DMS153 (cell line): Measurements from ENCODE around the gene GLIS2.
A peak's percentile ranks its signal among the peaks of the same experiment; 100 is the strongest.

Experiments
- DNase-seq: peaks from one replicate; lab custom pipeline; 2025; lab: John Stamatoyannopoulos, UW

The GLIS2 gene

DNA sequence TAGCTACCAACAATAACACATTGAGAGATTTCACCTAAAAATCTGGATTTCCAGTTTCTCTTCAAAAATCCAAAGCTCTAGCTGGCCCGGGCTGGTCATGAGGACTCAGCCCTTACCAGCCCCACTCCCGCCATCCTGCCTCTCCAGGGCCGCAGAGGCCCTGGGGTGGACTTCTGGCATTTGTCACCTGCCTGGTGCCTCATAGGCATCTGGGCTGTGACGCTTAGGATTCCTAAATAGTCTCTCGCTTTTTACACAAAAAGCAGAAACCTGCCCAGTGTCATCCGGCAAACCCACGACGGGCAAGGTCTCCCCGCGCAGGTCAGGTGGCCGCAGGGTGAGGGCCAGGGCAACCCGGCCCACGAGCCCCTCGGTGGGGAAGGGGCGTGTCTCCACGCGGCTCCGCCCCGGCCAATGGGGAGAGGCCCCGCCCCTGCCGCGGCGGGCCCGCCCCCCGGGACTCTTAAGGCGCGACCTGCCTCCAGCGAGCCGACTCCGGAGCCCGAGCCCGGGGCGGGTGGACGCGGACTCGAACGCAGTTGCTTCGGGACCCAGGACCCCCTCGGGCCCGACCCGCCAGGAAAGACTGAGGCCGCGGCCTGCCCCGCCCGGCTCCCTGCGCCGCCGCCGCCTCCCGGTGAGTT lies 55.6 kb downstream of the GLIS2 start, which contains the start of gene VASN:
Gene VASN, plus strand, starts transcription at position 492 of the 644 bp plus-strand sequence. CDS start 9,030 bp downstream, outside the sequence.
- DNase-seq = peak; percentile 11

DNA sequence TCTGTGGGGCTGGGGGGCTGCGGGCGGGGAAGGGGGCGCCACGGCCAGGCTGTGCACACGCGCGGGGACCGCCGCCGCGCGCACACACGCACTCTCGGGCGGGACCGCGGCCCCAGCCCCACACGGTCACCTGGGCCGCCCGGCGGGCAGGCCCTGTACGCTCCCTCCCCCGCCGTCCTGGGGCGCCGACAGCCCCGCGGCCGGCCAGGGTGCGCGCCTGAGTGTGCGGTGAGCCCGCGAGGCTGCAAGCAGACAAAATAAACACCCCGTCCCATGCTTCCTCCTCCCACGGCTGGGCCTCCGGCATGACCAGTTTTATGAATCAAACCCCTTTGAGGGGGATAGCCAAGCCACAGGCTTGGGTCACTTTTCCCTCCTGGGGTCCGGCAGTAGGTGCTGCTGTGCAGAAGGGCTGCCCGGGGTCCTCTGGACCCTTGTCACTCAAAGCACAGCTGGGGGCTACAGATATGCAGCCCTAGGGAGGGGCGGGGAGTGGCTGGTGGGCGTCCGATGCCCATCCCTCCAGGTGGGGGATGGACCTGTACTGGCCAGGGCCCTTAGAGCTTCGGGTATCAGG lies 56.2 kb downstream of the GLIS2 start:
- DNase-seq = no peak

DNA sequence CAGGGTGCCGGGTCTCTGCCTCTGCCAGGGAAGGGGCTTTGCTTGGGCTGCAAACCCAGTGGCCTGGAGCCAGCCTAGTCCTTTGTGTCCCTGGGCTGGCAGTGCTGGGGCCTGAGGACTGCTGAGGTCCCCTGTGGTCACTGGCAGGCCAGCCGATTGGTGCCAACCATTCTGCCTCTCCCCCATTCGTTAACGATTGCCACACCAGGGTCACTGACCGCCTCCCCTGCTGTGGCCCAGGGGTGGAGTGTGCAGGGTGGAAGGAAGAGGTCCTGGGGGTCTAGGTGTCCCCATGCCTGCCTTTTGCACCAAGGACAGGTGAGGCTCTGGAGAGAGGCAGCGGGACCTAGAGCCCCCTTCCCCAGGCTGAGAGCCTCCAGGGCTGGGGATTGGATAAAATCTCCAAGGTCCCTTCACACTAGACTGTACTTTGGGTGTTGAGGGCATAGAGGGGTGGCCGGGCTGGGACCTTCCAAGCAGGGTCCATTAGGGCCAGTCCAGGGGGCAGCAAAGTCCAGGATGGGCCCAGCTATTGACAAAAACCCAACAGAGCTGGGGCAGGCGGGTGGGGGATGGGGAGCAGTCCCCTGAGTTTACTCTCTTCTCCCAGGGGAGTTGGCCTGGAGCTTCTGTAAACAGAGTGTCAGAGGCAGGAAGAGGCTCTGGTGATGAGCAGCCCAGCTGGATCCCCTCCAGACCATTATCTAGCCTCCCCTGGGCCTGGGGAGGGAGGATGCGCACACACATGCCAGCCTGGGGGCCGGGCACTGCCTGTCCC lies 56.9 kb downstream of the GLIS2 start:
- DNase-seq = peak; percentile 81

DNA sequence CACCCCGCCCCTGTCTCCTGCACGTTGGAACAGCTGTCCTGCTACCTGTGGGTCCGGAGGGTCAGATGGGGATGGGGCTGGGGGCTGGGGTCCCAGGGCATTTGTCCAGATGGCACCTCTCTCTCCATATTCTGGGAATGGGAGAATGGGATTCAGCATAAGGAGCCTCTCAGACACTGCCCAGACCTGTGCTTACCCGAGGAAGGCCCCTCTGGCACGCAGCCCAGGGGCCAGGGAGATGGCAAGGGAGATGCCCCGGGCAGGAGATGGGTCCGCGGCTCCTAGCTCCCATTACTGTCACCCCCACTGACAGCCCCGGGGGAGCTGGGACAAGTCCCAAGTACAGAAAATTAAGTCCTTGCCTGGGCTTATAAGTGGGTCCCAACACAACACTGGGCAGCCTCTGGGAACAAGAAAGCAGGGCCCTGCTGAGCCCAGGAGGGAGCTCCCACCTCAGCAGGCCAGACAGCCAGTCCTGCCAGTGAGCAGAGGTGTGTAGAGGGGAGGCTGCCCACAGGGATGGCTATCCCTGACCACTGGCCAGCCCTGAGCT lies 57.6 kb downstream of the GLIS2 start:
- no peak for DNase-seq

DNA sequence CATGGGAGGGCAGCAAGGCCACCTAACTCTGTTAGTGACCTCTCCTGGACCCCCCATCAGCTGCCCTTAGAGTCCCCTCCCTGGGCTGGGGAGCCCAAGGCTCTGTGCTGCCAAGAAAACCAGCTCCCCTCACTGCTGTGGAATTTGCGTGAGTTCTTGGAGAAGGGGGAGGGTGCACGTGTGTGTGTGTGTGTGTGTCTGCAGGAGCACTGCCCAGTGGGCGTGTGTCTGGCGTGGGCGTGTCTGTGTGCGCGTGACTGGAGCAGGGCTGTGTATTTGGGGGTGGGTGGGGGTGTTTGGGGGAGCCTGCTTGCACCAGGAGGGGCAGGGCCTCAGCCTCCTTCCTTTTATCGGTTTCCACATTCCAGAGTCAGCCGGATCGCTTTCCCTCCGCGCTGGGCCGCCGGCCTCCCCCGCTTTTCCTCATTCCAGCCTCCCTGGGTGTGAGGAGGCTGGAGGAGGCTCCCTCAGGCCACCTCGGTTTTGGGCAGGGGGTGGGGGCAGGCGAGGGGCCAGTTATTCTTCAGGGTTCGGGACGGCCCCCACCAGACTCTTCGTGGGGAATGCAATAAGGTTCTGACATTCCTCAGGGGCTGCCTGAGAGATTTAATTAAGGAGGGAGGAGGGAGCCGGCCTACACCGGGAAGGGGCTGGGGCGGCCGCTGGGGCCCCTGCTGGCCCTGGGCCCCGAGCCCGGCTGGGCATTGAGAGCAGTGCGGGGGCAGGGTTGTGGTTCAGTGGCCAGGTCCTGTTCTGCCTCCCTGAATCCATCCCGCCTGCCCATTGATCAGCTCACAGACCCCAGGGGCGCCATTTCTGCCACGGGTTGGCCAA lies 58.3 kb downstream of the GLIS2 start:
- DNase-seq = no peak

DNA sequence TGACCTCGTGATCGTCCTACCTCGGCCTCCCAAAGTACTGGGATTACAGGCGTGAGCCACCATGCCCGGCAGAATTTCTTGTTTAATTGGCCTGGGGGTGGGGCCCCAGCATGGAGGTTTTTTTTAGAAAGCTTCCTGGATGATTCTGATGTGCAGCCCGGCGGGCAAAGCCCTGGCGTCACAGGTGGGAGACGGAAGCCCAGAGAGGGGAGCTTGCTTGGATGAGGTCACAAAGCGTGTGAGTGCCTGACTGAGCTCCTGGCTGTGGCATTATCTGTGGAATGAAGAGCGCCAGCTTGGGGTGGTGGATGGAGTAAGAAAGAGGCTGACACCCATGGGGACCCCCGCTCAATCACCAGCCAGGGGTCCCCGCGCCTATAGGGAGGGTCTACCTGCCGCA lies 59.9 kb downstream of the GLIS2 start:
- no peak for DNase-seq

DNA sequence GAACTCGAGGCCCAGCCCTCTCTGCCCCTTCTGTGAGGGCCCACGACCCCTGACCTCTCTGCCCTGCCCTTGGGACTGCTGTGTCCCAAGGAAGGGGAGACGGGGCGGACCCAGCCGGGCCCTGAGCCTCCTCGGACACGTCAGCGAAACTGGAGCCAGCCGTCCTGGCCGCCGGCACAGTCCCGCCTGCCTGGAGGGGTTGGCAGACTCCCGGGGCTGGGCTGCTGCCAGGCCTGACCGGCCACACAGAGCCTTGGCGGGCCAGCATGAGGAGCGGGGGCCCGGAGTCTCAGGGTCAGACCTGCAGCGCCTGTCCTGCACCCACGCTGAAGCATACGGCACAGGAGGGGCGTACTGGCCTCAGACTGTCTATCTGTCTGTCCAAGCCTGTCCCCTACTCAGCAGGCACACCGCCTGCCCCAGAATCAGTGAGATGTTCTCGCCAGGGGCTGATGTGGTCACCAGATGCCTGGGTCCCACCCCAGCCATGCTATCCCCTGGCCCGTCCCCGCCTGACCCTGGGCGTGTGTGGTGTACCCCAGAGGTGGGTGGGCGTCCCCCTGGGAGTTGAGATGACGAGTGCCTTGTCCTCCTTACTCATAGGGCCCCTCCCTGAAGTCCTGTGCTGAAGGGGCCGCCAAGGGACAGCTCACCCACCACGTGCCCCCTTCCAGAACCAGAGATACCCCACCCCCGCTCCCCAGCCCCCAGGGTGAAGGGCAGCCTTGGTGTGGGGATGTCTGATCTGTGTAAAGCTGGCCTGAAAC lies 60.4 kb downstream of the GLIS2 start:
- DNase-seq = no peak

DNA sequence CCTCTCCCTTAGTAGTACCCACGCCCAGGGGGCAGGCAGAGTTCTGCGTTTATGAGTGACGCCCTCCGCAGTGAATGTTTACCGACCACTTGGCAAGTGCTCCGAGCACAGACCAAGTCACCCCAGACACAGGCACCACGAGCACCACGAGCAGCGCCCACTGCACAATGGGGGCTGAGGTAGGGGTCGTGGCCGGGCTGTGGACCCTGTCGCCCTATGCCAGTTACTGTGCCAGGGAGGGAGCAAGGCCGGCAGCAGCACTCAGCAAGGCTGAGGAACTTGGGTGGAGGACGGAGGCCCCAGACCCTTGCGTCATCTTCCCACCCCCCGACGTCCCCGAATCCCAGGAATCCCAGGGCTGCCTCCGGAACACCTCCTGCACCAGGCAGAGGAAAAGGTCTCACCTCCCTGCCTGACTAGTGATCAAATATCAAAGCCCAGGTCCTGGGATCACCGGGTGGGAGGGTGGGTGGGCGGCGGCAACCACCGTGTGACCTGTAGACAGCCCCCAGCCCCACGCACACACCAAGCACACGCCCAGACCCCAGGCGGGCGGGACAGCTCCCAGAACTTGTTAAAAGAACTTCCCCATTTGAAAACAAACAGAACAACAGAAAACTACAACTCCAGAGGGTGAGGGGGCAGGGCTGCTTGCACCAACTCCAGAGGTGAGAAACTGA lies 61.2 kb downstream of the GLIS2 start:
- DNase-seq = no peak

DNA sequence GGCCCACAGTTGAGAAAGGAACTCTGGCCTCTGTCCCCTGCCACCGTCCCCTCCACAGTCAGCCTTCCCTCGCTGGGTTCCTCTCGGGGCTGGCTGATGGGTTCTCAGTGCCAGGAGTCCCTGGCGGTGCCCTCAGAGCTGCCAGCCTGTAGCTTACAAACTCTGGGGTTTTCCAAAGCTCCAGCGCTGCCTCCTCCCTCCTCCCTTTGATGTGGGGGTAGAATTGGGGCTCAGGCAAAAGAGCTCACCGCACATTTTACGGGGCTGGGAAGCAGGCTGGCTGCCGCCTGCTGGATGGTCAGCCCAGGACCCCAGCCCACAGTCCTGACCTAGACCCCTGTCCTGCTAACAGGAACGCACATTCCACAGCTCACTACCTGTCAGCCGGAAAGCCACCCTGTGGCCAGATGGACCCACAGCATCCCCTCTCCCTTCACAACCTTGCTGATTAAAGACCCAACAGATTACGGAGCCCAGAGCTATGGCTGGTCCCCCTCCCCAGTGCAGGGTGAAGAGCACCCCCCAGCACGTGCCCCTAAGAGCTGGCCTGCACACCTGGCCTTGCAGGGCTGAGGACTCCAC lies 61.8 kb downstream of the GLIS2 start:
- DNase-seq = no peak

DNA sequence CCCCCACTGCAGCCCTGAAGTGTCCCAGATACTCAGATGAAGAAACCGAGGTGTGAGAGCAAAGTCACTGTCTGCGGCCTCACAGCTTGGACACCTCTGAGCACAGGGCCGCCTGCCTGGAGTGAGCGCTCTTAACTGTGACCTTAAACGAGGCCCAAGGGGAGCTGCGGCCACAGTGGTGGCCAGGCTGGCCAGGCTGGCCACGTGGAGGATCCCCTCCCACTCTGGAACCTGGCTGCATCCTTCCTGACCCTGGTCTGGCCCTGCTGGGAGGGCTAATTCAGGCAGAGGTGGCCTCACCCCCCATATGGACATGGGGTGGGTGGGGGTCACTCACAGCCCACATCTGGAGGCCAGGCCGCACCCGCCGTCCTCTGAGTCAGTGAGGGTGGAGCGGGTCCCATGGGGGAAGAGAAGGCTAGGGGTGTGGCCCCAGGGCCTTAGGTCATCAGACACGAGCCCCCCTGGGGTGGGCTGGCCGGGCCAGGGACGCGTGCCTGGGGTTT lies 62.3 kb downstream of the GLIS2 start:
- no peak for DNase-seq

DNA sequence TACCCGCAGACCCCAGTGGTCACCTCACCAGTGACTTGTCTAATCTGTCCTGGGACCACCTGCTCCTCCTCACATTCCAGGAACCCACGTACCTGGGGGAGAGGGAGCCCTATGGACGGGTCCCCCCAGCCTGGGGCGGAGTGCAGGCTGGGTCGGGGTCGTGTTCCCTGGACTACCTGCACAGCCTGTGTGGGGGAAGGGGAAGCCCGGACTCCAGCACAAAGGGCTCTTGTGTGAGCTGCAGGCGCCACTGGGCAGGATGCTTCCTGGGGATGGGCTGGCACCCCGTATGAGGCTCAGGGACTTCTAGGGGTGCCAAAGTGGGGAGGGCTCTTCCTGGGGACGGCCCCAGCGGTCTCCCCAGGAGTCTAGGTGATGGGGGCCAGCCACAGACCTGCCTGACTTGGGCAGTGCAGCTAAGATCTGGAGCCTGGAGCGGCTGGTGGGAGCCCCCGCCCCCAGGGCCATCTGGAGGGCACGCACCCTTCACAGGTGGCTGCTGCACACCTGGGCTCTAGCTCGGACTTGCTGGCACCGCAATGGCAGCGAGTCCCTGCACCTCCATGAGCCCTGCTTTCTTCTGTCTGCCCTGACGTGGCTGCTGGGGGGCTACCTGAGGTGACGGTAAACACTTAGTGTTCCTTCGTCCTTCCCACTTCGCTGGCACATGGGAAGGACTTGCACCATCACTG lies 63.3 kb downstream of the GLIS2 start:
- no peak for DNase-seq

DNA sequence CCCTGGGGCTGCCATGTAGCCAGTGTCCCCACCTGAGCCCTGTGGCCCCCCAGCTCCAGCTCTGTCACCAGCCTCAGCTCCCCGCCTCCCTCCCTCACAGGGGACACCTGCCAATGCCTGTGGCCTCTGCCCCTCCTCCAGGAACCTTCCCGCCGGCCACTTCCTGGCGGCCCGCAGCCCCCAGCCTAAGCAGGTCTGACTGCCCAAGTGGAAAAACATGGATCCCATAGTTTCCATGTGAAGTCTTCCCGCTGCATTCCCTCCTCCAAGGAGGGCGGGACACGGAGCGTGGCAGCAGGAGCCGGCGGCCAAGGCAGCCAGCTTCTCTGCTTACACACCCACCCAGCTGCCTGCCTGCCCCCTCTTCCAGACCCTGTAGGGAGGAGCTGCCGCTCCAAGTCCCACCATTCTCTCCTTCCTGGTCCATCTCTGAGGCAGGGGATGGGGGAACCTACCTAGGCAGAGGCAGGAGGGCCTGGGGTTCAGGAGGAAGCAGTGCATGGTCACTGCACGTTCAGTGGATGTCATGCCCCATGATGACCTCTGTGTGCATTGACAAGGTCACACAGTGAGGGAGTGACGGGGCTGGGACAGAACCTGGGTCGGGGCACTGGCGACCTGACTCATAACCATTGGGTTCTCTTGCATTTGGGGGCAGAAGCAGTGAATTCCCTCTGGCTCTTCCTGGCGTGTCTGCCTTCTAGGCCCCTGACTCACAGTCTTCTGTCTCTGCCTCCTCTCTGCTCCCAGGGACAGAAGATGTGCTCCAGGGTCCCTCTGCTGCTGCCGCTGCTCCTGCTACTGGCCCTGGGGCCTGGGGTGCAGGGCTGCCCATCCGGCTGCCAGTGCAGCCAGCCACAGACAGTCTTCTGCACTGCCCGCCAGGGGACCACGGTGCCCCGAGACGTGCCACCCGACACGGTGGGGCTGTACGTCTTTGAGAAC lies 64.5 kb downstream of the GLIS2 start:
- DNase-seq = no peak

DNA sequence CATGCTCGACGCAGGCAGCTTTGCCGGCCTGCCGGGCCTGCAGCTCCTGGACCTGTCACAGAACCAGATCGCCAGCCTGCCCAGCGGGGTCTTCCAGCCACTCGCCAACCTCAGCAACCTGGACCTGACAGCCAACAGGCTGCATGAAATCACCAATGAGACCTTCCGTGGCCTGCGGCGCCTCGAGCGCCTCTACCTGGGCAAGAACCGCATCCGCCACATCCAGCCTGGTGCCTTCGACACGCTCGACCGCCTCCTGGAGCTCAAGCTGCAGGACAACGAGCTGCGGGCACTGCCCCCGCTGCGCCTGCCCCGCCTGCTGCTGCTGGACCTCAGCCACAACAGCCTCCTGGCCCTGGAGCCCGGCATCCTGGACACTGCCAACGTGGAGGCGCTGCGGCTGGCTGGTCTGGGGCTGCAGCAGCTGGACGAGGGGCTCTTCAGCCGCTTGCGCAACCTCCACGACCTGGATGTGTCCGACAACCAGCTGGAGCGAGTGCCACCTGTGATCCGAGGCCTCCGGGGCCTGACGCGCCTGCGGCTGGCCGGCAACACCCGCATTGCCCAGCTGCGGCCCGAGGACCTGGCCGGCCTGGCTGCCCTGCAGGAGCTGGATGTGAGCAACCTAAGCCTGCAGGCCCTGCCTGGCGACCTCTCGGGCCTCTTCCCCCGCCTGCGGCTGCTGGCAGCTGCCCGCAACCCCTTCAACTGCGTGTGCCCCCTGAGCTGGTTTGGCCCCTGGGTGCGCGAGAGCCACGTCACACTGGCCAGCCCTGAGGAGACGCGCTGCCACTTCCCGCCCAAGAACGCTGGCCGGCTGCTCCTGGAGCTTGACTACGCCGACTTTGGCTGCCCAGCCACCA lies 65.4 kb downstream of the GLIS2 start:
- no peak for DNase-seq

DNA sequence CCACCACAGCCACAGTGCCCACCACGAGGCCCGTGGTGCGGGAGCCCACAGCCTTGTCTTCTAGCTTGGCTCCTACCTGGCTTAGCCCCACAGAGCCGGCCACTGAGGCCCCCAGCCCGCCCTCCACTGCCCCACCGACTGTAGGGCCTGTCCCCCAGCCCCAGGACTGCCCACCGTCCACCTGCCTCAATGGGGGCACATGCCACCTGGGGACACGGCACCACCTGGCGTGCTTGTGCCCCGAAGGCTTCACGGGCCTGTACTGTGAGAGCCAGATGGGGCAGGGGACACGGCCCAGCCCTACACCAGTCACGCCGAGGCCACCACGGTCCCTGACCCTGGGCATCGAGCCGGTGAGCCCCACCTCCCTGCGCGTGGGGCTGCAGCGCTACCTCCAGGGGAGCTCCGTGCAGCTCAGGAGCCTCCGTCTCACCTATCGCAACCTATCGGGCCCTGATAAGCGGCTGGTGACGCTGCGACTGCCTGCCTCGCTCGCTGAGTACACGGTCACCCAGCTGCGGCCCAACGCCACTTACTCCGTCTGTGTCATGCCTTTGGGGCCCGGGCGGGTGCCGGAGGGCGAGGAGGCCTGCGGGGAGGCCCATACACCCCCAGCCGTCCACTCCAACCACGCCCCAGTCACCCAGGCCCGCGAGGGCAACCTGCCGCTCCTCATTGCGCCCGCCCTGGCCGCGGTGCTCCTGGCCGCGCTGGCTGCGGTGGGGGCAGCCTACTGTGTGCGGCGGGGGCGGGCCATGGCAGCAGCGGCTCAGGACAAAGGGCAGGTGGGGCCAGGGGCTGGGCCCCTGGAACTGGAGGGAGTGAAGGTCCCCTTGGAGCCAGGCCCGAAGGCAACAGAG lies 66.3 kb downstream of the GLIS2 start:
- DNase-seq = no peak

DNA sequence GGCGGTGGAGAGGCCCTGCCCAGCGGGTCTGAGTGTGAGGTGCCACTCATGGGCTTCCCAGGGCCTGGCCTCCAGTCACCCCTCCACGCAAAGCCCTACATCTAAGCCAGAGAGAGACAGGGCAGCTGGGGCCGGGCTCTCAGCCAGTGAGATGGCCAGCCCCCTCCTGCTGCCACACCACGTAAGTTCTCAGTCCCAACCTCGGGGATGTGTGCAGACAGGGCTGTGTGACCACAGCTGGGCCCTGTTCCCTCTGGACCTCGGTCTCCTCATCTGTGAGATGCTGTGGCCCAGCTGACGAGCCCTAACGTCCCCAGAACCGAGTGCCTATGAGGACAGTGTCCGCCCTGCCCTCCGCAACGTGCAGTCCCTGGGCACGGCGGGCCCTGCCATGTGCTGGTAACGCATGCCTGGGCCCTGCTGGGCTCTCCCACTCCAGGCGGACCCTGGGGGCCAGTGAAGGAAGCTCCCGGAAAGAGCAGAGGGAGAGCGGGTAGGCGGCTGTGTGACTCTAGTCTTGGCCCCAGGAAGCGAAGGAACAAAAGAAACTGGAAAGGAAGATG lies 67.0 kb downstream of the GLIS2 start:
- no peak for DNase-seq
